ENCODE data around the gene ZNF784.

DNA sequence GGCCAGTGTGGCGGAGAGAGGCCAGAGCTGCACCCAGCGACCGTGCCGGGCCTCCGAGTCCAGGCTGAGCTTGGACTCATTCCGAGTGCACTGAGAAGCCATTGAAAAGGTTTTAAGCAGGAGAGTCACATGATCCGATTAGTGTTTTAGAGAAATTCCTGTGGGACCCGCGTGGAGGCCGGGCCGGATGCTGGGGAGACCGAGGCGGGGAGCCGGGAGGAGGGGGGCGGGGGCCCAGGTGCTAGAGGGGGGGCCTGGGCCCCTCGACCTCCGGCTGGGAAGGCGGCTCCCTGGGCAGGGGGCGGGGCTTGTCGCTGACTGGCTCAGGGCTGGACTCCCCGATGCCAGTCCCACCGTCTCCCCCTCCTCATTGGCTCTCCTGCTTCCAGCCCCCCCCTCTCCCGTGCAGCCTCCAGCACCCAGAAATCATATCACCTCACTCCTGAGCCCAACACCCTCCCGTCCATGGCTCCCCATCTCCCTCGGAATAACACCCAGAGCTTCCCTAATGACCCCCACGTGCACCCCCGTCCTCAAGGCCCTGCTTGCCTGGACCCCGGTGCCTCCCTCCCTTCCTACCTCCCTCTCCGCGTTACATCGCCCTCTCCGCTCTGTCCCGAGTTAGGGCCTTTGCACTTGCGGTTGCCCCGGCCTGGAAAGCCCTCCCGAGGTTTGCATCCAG, 38.6 kb downstream of the ZNF784 start:
- TF ChIP-seq REST (IDR thresholded peaks at IDR 0.05; ENCODE audit: low read depth, low read length) = no peak
- TF ChIP-seq TCF12 (IDR thresholded peaks at IDR 0.05; ENCODE audit: low read depth, low read length) = no peak
- TF ChIP-seq NR2C2 (IDR thresholded peaks at IDR 0.05; ENCODE audit: borderline replicate concordance, control insufficient read depth, insufficient read length, low read depth) = no peak
- TF ChIP-seq CTCF (IDR thresholded peaks at IDR 0.05 in 2 of 3, conservative IDR thresholded peaks at IDR 0.05 in 1 of 3; ENCODE audit: control insufficient read depth in 2 of 3, extremely low read depth in 1 of 3, insufficient read depth in 1 of 3, low read depth in 3 of 3, low read length in 3 of 3) = no peak
- no peak for TF ChIP-seq CEBPB (IDR thresholded peaks at IDR 0.05; ENCODE audit: borderline replicate concordance in 1 of 2, low read depth in 2 of 2, low read length in 2 of 2)
- TF ChIP-seq RB1 (IDR thresholded peaks at IDR 0.05; ENCODE audit: borderline replicate concordance) = no peak
- TF ChIP-seq CREB1 (IDR thresholded peaks at IDR 0.05; ENCODE audit: low read depth) = no peak
- TF ChIP-seq EZH2 (IDR thresholded peaks at IDR 0.05; ENCODE audit: borderline replicate concordance, control insufficient read depth, low read depth, low read length) = no peak
- TF ChIP-seq POLR2A (IDR thresholded peaks at IDR 0.05; ENCODE audit: low read depth, low read length) = no peak
- no peak for TF ChIP-seq MXI1 (IDR thresholded peaks at IDR 0.05; ENCODE audit: low read depth, low read length)
- TF ChIP-seq IRF3 (IDR thresholded peaks at IDR 0.05) = no peak
- no peak for TF ChIP-seq GABPA (IDR thresholded peaks at IDR 0.05; ENCODE audit: low read depth)
